ENCODE data around the gene OBI1.

The OBI1 gene

GRCh38 chr13:78601874-78602560, 56.9 kb downstream of the OBI1 start (continued):
- TF ChIP-seq ZNF302 (tag by site-specific recombination; IDR thresholded peaks at IDR 0.05; ENCODE audit: low read depth) = no peak
- no peak for TF ChIP-seq ZNF600 (tag by site-specific recombination; IDR thresholded peaks at IDR 0.05)
- no peak for TF ChIP-seq ZNF214 (tag by site-specific recombination; IDR thresholded peaks at IDR 0.05; ENCODE audit: borderline replicate concordance)
- no peak for TF ChIP-seq ZNF274 (IDR thresholded peaks at IDR 0.05; ENCODE audit: low read length)
- TF ChIP-seq ZNF274 (tag by site-specific recombination; IDR thresholded peaks at IDR 0.05; ENCODE audit: borderline replicate concordance) = no peak

DNA sequence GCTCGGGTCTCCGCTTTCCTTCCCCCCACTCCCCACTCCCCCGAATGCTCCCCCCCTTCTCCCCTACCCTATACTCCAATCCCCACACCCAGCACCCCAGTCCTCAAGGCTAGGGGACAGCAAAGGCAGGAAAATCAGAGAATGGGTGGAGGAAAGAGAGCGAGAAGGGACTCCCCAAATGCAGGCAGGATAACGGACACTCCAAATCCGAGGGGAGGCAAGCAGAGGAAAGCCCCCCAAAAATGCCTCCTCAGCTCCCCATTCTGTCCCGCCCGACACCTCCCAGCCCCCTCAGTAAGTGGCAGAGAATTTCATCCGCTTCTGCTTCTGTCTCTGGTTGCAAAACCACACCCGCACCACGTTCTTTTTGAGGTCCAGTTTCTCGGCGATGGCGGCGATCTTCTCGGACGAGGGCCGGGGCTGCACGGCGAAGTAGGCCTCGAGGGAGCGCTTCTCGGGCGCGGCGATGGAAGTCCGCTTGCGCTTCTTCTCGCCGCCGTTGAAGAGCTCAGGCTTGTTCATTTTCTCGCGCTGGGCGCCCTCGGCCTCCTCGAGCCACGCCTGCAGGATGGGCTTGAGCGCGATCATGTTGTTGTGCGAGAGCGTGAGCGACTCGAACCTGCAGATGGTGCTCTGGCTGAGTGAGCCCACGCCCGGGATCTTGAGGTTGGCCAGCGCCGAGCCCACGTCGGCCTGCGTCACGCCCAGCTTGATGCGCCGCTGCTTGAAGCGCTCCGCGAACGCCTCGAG, 57.7 kb downstream of the OBI1 start:
- no peak for TF ChIP-seq ZNF354C (tag by site-specific recombination; IDR thresholded peaks at IDR 0.05; ENCODE audit: borderline replicate concordance, low read depth)
- TF ChIP-seq, protein P1, sequence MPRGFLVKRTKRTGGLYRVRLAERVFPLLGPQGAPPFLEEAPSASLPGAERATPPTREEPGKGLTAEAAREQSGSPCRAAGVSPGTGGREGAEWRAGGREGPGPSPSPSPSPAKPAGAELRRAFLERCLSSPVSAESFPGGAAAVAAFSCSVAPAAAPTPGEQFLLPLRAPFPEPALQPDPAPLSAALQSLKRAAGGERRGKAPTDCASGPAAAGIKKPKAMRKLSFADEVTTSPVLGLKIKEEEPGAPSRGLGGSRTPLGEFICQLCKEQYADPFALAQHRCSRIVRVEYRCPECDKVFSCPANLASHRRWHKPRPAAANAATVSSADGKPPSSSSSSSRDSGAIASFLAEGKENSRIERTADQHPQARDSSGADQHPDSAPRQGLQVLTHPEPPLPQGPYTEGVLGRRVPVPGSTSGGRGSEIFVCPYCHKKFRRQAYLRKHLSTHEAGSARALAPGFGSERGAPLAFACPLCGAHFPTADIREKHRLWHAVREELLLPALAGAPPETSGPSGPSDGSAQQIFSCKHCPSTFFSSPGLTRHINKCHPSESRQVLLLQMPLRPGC (tag by site-specific recombination; IDR thresholded peaks at IDR 0.05) = no peak
- TF ChIP-seq ZNF404 (tag by site-specific recombination; IDR thresholded peaks at IDR 0.05) = no peak
- no peak for TF ChIP-seq ELK4 (IDR thresholded peaks at IDR 0.05; ENCODE audit: borderline replicate concordance, low read depth, low read length)
- TF ChIP-seq ZNF248 (tag by site-specific recombination; IDR thresholded peaks at IDR 0.05) = no peak
- no peak for TF ChIP-seq ZNF843 (tag by site-specific recombination; IDR thresholded peaks at IDR 0.05)
- TF ChIP-seq ZNF561 (tag by site-specific recombination; IDR thresholded peaks at IDR 0.05; ENCODE audit: borderline replicate concordance) = no peak
- no peak for TF ChIP-seq ZNF366 (tag by site-specific recombination; conservative IDR thresholded peaks at IDR 0.05)
- TF ChIP-seq ZNF2 (tag by site-specific recombination; IDR thresholded peaks at IDR 0.05) = no peak
- no peak for TF ChIP-seq ZNF112 (tag by site-specific recombination; IDR thresholded peaks at IDR 0.05)
- no peak for TF ChIP-seq SALL2 (tag by site-specific recombination; IDR thresholded peaks at IDR 0.05; ENCODE audit: borderline replicate concordance)
- no peak for TF ChIP-seq ZBTB10 (tag by site-specific recombination; IDR thresholded peaks at IDR 0.05)
- TF ChIP-seq ZNF146 (tag by site-specific recombination; IDR thresholded peaks at IDR 0.05) = no peak
- TF ChIP-seq ZNF555 (tag by site-specific recombination; conservative IDR thresholded peaks at IDR 0.05) = no peak
- TF ChIP-seq KLF7 (tag by site-specific recombination; IDR thresholded peaks at IDR 0.05; ENCODE audit: borderline replicate concordance) = no peak
- TF ChIP-seq, protein P2, sequence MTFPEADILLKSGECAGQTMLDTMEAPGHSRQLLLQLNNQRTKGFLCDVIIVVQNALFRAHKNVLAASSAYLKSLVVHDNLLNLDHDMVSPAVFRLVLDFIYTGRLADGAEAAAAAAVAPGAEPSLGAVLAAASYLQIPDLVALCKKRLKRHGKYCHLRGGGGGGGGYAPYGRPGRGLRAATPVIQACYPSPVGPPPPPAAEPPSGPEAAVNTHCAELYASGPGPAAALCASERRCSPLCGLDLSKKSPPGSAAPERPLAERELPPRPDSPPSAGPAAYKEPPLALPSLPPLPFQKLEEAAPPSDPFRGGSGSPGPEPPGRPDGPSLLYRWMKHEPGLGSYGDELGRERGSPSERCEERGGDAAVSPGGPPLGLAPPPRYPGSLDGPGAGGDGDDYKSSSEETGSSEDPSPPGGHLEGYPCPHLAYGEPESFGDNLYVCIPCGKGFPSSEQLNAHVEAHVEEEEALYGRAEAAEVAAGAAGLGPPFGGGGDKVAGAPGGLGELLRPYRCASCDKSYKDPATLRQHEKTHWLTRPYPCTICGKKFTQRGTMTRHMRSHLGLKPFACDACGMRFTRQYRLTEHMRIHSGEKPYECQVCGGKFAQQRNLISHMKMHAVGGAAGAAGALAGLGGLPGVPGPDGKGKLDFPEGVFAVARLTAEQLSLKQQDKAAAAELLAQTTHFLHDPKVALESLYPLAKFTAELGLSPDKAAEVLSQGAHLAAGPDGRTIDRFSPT (tag by site-specific recombination; IDR thresholded peaks at IDR 0.05) = no peak
- TF ChIP-seq ZFP69B (tag by site-specific recombination; IDR thresholded peaks at IDR 0.05) = no peak
- TF ChIP-seq ZNF76 (tag by site-specific recombination; IDR thresholded peaks at IDR 0.05; ENCODE audit: borderline replicate concordance, low read depth) = no peak
- no peak for TF ChIP-seq ZBTB8A (tag by site-specific recombination; IDR thresholded peaks at IDR 0.05)
- TF ChIP-seq ZNF239 (tag by site-specific recombination; IDR thresholded peaks at IDR 0.05) = no peak
- H3K36me3 ChIP-seq (ENCODE audit: control insufficient read depth in 2 of 2, insufficient read depth in 1 of 2, low read length in 2 of 2) = peaks cover 0 to 25% of the 10 kb centered on the region in 2 experiments; a peak in 1 of 3 replicates
- H3K27ac ChIP-seq (ENCODE audit: extremely low read depth, low read depth, low read length) = no peak overlapping the region
- ChIA-PET POLR2A (no interaction called here), CTCF (no interaction called here)
- no peak overlapping the region for H3K4me3 ChIP-seq (ENCODE audit: low read depth, low read length)
- no peaks in the 10 kb centered on the region for H3K4me1 ChIP-seq (ENCODE audit: control insufficient read depth, insufficient read depth, low read length)
- no peaks in the 10 kb centered on the region for H3K9me3 ChIP-seq (ENCODE audit: control insufficient read depth, insufficient read depth, low read depth, low read length)
